Vagina (tissue), 2 donors: Measurements from ENCODE around the gene SVIL. TPM values are rescaled to one million over a fixed set of nuclear protein-coding genes. Genes with fewer than 3 reads are reported as not detected.

Source experiments
- DNase-seq, 2 donors: peaks; one replicate each; pipeline ENCODE4 v3.0.0-alpha.2; 2017; ENCODE audit errors: extremely low spot score in 2 of 2
- H3K27ac ChIP-seq: fragments of 200-600 bp; sonication (generic); one replicate; pipeline ENCODE4 v1.5.1; 2019
- H3K27me3 ChIP-seq: fragments of 200-600 bp; sonication (generic); one replicate; pipeline ENCODE4 v1.5.1; 2019
- H3K36me3 ChIP-seq, 2 donors: fragments of 200-600 bp; sonication (generic); one replicate each; pipeline ENCODE4 v1.5.1; 2017 to 2019
- H3K4me1 ChIP-seq: fragments of 200-600 bp; sonication (generic); one replicate; pipeline ENCODE4 v1.5.1; 2019
- H3K4me3 ChIP-seq, 2 donors: fragments of 200-600 bp; sonication (generic); 1 replicate in 1 of 2; 2 replicates in 1 of 2; pipeline ENCODE4 v1.5.1; 2016 to 2019
- H3K9me3 ChIP-seq: fragments of 200-600 bp; sonication (generic); one replicate; pipeline ENCODE4 v1.5.1; 2019
- CTCF ChIP-seq, 3 experiments: fragments of 450-650 bp in 2 of 3; fragments of 200-600 bp in 1 of 3; sonication (generic) in 1 of 3; IDR thresholded peaks; one replicate each; pipeline ENCODE4 v1.5.1; 2017 to 2019; ENCODE audit warnings: antibody characterized with exemption in 3 of 3, mild to moderate bottlenecking in 2 of 3, moderate library complexity in 2 of 3
- POLR2A ChIP-seq, 2 donors: fragments of 450-650 bp; IDR thresholded peaks; one replicate each; pipeline ENCODE4 v1.6.1; 2017; ENCODE audit warnings: antibody characterized with exemption in 2 of 2, mild to moderate bottlenecking in 2 of 2, moderate library complexity in 2 of 2
- POLR2AphosphoS5 ChIP-seq, 2 donors: sonication (generic); formaldehyde crosslinking; IDR thresholded peaks; one replicate each; pipeline ENCODE4 v1.9.0; 2017; ENCODE audit warnings: antibody characterized with exemption in 2 of 2, mild to moderate bottlenecking in 2 of 2, low read depth in 1 of 2; ENCODE audit not compliant: insufficient read depth in 1 of 2
- intact Hi-C: fragments of 100-400 bp; cut with DNase I; formaldehyde crosslinking; loops from one replicate; pipeline ENCODE4 v1.15.1; 2023
- total RNA-seq: library from RNA; depleted of rRNA; stranded (reverse); fragments of >200 nt; gene quantifications from one replicate; pipeline ENCODE4 v1.2.3, GENCODE V29; 2016

The SVIL gene
- total RNA-seq, 1 donor from 2014 or later: 111 TPM

DNA sequence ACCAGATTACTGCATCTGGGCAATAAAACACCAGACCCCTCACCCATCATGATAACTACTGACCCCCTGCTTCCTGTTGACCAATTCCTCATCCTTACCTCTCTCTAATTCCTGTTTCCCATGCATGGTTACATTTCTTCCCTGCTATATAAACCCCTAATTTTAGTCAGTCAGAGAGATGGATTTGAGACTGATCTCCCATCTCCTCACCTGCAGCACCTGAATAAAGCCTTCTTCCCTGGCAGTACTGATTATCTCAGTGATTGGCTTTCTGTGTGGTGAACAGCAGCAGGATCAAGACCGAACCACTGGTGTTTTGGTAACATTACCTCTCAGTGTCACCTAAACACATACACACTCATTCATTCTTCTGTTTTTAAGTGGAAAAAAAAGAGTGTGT lies 41.2 kb upstream of the SVIL start:
- Histone ChIP-seq H3K9me3 (no peaks in the 10 kb centered on the region), H3K4me3 (no peak overlapping the region), H3K27me3 (no peaks in the 10 kb centered on the region), H3K27ac (no peak overlapping the region), H3K4me1 (peaks cover 6% of the 10 kb centered on the region), H3K36me3 (peaks cover 0 to 9% of the 10 kb centered on the region in 2 donors)
- TF ChIP-seq POLR2AphosphoS5 (IDR thresholded peaks at IDR 0.05; ENCODE audit: insufficient read depth in 1 of 2, low read depth in 1 of 2): no peak
- no peak for TF ChIP-seq CTCF (IDR thresholded peaks at IDR 0.05)
- no peak for TF ChIP-seq POLR2A (IDR thresholded peaks at IDR 0.05)
- DNase-seq: peak in 1 of 2 donors; percentile 13
- intact Hi-C loops: no loop called here

DNA sequence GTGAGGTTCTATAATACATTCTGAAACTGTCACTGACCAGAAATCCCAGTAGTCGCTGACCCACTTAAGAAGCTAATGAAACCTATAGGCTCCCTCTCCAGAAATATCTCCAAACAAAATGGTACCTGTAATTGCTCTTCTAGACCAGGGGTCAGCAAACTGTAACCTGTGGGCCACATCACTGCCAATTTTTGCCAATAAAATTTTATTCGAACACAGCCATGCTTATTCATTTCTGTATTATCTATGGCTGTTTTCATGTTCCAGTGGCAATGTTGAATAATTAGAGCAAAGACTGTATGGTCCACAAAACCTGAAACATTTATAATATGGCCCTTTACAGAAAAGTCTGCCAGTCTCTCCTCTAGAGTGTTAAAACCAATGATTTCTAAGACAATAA lies 37.2 kb upstream of the SVIL start:
- no peak for TF ChIP-seq POLR2A (IDR thresholded peaks at IDR 0.05)
- TF ChIP-seq POLR2AphosphoS5 (IDR thresholded peaks at IDR 0.05; ENCODE audit: insufficient read depth in 1 of 2, low read depth in 1 of 2): no peak
- no peak for TF ChIP-seq CTCF (IDR thresholded peaks at IDR 0.05)
- Histone ChIP-seq H3K27ac (no peak overlapping the region), H3K4me1 (peaks cover 23% of the 10 kb centered on the region), H3K27me3 (no peaks in the 10 kb centered on the region), H3K36me3 (peaks cover 0 to 9% of the 10 kb centered on the region in 2 donors), H3K4me3 (no peak overlapping the region), H3K9me3 (no peaks in the 10 kb centered on the region)
- DNase-seq: peak in 1 of 2 donors; percentile 3
- intact Hi-C loops: no loop called here

DNA sequence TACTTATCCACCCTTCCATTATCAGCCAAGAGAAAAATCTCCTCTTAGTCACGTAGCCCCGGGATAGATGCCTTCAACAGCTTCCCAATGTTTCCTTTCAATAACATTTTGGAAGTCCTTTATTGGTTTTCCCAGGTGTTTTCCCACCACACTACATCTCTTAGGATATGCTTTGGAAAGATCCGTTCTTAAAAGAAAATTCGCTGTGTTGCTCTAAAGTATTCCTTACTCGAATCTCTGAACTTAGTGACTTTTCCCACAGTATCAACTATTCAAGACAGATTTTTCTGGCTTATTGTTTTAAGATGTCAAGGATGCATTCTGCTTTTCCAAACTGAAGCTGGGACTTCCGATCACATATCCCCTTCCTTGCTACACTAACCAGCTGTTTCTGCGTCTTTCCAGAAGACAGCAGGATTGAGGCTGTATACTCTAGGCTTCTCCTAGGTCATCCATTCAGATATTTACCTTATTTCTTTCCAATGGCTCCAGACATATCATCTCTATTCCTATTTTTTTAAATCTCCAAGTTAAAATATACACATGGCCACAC lies 36.5 kb upstream of the SVIL start:
- Histone ChIP-seq H3K9me3 (no peaks in the 10 kb centered on the region), H3K36me3 (peaks cover 0 to 9% of the 10 kb centered on the region in 2 donors), H3K27me3 (no peaks in the 10 kb centered on the region), H3K4me1 (peaks cover 23% of the 10 kb centered on the region), H3K27ac (no peak overlapping the region), H3K4me3 (no peak overlapping the region)
- intact Hi-C loops: no loop called here
- DNase-seq: peak in 1 of 2 donors; percentile 29
- TF ChIP-seq CTCF (IDR thresholded peaks at IDR 0.05) (no peak), POLR2A (IDR thresholded peaks at IDR 0.05) (no peak), POLR2AphosphoS5 (IDR thresholded peaks at IDR 0.05; ENCODE audit: insufficient read depth in 1 of 2, low read depth in 1 of 2) (no peak)

GRCh38 chr10:29670761-29671160 lies 36.0 kb upstream of the SVIL start:
- Histone ChIP-seq H3K4me1 (peaks cover 23% of the 10 kb centered on the region), H3K9me3 (no peaks in the 10 kb centered on the region), H3K4me3 (no peak overlapping the region), H3K27ac (no peak overlapping the region), H3K36me3 (peaks cover 0 to 9% of the 10 kb centered on the region in 2 donors), H3K27me3 (no peaks in the 10 kb centered on the region)
- TF ChIP-seq CTCF (IDR thresholded peaks at IDR 0.05): no peak
- TF ChIP-seq POLR2A (IDR thresholded peaks at IDR 0.05): no peak
- no peak for TF ChIP-seq POLR2AphosphoS5 (IDR thresholded peaks at IDR 0.05; ENCODE audit: insufficient read depth in 1 of 2, low read depth in 1 of 2)
- intact Hi-C loops: no loop called here
- DNase-seq: peak in 1 of 2 donors; percentile 49

DNA sequence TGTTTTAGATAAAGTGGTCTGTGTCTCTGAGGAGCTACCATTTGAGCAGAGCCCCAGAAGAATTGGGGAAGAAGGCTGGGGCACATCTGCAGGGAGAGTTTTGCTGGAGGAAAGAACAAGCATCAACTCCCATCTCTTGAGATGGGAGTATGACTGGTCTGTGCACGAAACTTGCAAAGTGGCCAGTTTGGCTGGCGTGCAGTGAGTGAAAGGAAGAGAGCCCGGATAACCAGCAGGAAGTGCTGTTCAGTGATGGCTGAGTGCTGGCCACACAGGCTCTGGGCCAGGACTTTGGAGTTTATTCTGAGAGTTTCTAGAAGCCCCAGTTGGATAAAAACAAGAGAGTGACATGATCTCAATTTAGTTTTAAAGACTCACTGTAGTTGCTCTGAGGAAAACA lies 34.4 kb upstream of the SVIL start:
- no peaks in the 10 kb centered on the region for H3K36me3 ChIP-seq
- intact Hi-C loops: no loop called here
- peak overlapping the region; percentile 31 for H3K27ac ChIP-seq

More for the DNA sequence above, 34.4 kb upstream of the SVIL start:
- Histone ChIP-seq H3K27me3 (no peaks in the 10 kb centered on the region), H3K4me3 (no peak overlapping the region), H3K4me1 (peaks cover 23% of the 10 kb centered on the region), H3K9me3 (no peaks in the 10 kb centered on the region)
- TF ChIP-seq POLR2A (IDR thresholded peaks at IDR 0.05): no peak
- TF ChIP-seq CTCF (IDR thresholded peaks at IDR 0.05): no peak
- TF ChIP-seq POLR2AphosphoS5 (IDR thresholded peaks at IDR 0.05; ENCODE audit: insufficient read depth in 1 of 2, low read depth in 1 of 2): no peak
- DNase-seq: peak in 1 of 2 donors; percentile 80
